ENCODE data around the gene GPR32.

GRCh38 chr19:50739914-50740426 is 30.3 kb upstream of the GPR32 start:
- TF ChIP-seq CTCF (IDR thresholded peaks at IDR 0.05) (no peak), POLR2A (IDR thresholded peaks at IDR 0.05) (no peak)
